GM23338 (cell line): ENCODE data around the gene BCL11B. TPM values are rescaled to one million over a fixed set of nuclear protein-coding genes. Genes with fewer than 3 reads are reported as not detected.

ENCODE experiments used
- ATAC-seq: fragments of 200-7000 bp; cut with Tn5 transposase; 3 replicates; pipeline ENCODE4 v1.9.1; 2020
- DNase-seq: peaks from one replicate; pipeline ENCODE4 v3.0.0-alpha.2; 2015; ENCODE audit warnings: low spot score
- H2AFZ ChIP-seq: fragments of 200-600 bp; sonication (generic); 2 replicates; pipeline ENCODE4 v1.8.0; 2016; ENCODE audit warnings: antibody characterized with exemption, mild to moderate bottlenecking, moderate library complexity
- H3F3A ChIP-seq: fragments of 200-600 bp; sonication (generic); replicated peaks from 2 replicates; pipeline ENCODE4 v1.8.0; 2017; ENCODE audit warnings: antibody characterized with exemption, mixed run types, low read depth
- H3K27ac ChIP-seq: fragments of 200-600 bp; sonication (generic); 2 replicates; pipeline ENCODE4 v1.6.1; 2016; ENCODE audit warnings: low read depth
- H3K27me3 ChIP-seq: fragments of 200-600 bp; sonication (generic); 2 replicates; pipeline ENCODE4 v1.8.0; 2016; ENCODE audit warnings: mild to moderate bottlenecking, mixed run types, moderate library complexity; ENCODE audit not compliant: insufficient read depth
- H3K36me3 ChIP-seq: fragments of 200-600 bp; sonication (generic); 2 replicates; pipeline ENCODE4 v1.8.0; 2016; ENCODE audit warnings: mild to moderate bottlenecking; ENCODE audit not compliant: insufficient read depth
- H3K4me1 ChIP-seq: fragments of 200-600 bp; sonication (generic); 2 replicates; pipeline ENCODE4 v1.8.0; 2016; ENCODE audit warnings: mild to moderate bottlenecking, moderate library complexity; ENCODE audit not compliant: insufficient read depth
- H3K4me2 ChIP-seq: fragments of 200-600 bp; sonication (generic); 2 replicates; pipeline ENCODE4 v1.7.1; 2017; ENCODE audit warnings: mixed run types
- H3K4me3 ChIP-seq: fragments of 200-600 bp; sonication (generic); 2 replicates; pipeline ENCODE4 v1.6.1; 2016; ENCODE audit warnings: mixed run types
- H3K79me2 ChIP-seq: fragments of 200-600 bp; sonication (generic); replicated peaks from 2 replicates; pipeline ENCODE4 v1.8.0; 2017; ENCODE audit warnings: mild to moderate bottlenecking; ENCODE audit not compliant: insufficient read depth
- H3K9me2 ChIP-seq: fragments of 200-600 bp; sonication (generic); 2 replicates; pipeline ENCODE4 v1.8.0; 2017; ENCODE audit not compliant: insufficient read depth
- H4K20me1 ChIP-seq: fragments of 200-600 bp; sonication (generic); replicated peaks from 2 replicates; pipeline ENCODE4 v1.8.0; 2017; ENCODE audit warnings: mild to moderate bottlenecking; ENCODE audit not compliant: insufficient read depth
- H3K27ac Mint-ChIP-seq: 2 replicates; pipeline ENCODE4 v1.8.0; 2020; ENCODE audit warnings: inconsistent platforms, mild to moderate bottlenecking, moderate library complexity, mixed read lengths
- H3K27me3 Mint-ChIP-seq: 3 replicates; pipeline ENCODE4 v1.8.0; 2022; ENCODE audit warnings: low read depth, mild to moderate bottlenecking, moderate library complexity, mixed read lengths, inconsistent platforms; ENCODE audit not compliant: insufficient read depth, poor library complexity
- H3K36me3 Mint-ChIP-seq: 3 replicates; pipeline ENCODE4 v1.8.0; 2021; ENCODE audit warnings: low read depth, mild to moderate bottlenecking, inconsistent platforms, moderate library complexity, mixed read lengths
- H3K4me1 Mint-ChIP-seq: 3 replicates; pipeline ENCODE4 v1.8.0; 2020; ENCODE audit warnings: mild to moderate bottlenecking, inconsistent platforms, mixed read lengths
- H3K4me3 Mint-ChIP-seq: 3 replicates; pipeline ENCODE4 v1.8.0; 2021; ENCODE audit warnings: moderate library complexity, mild to moderate bottlenecking, inconsistent platforms, mixed read lengths
- H3K9me3 Mint-ChIP-seq: 3 replicates; pipeline ENCODE4 v1.8.0; 2020; ENCODE audit warnings: moderate library complexity, mild to moderate bottlenecking, inconsistent platforms, mixed read lengths
- CREB1 ChIP-seq: fragments of 250-450 bp; sonication (Bioruptor Pico); IDR thresholded peaks from 2 replicates; pipeline ENCODE4 v1.5.0; 2020; ENCODE audit warnings: low read depth, mild to moderate bottlenecking, moderate library complexity
- POLR2AphosphoS5 ChIP-seq: IDR thresholded peaks from 2 replicates; pipeline ENCODE4 v1.6.1; 2016; ENCODE audit warnings: antibody characterized with exemption, low read depth
- REST ChIP-seq: IDR thresholded peaks from one replicate; pipeline ENCODE4 v1.6.1; 2018; ENCODE audit warnings: antibody characterized with exemption; ENCODE audit not compliant: unreplicated experiment
- ZNF114 ChIP-seq: fragments of 250-450 bp; sonication (Bioruptor Pico); IDR thresholded peaks from 2 replicates; pipeline ENCODE4 v1.5.0; 2020; ENCODE audit warnings: mild to moderate bottlenecking, moderate library complexity
- ZNF331 ChIP-seq: fragments of 250-450 bp; sonication (Bioruptor Pico); IDR thresholded peaks from 2 replicates; pipeline ENCODE4 v1.5.0; 2020; ENCODE audit warnings: low read depth, mild to moderate bottlenecking, moderate library complexity
- polyA plus RNA-seq: library from polyadenylated mRNA; unstranded; fragments of >200 nt; fragmentation: Nextera tagmentation; extraction: Ambion mirVana; gene quantifications from 2 replicates; pipeline ENCODE4 v1.2.1, GENCODE V29; 2016
- total RNA-seq: library from RNA; depleted of rRNA; stranded (reverse); fragments of >200 nt; shearing (Covaris generic); gene quantifications from 2 replicates; pipeline ENCODE4 v1.2.3, GENCODE V29; 2014
- TF ChIP-seq, protein P1 (sequence below), 2 experiments: fragments of 200-600 bp in 1 of 2; sonication (generic) in 1 of 2; conservative IDR thresholded peaks; 2 replicates each; pipeline versions ENCODE4 v1.5.1 to v1.6.1; 2016 to 2017; ENCODE audit warnings: antibody characterized with exemption in 2 of 2, low read depth in 2 of 2, mild to moderate bottlenecking in 2 of 2, moderate library complexity in 1 of 2

The BCL11B gene
- total and polyA plus RNA-seq, 2 experiments from 2014 or later: 2.4 to 6.7 TPM

DNA sequence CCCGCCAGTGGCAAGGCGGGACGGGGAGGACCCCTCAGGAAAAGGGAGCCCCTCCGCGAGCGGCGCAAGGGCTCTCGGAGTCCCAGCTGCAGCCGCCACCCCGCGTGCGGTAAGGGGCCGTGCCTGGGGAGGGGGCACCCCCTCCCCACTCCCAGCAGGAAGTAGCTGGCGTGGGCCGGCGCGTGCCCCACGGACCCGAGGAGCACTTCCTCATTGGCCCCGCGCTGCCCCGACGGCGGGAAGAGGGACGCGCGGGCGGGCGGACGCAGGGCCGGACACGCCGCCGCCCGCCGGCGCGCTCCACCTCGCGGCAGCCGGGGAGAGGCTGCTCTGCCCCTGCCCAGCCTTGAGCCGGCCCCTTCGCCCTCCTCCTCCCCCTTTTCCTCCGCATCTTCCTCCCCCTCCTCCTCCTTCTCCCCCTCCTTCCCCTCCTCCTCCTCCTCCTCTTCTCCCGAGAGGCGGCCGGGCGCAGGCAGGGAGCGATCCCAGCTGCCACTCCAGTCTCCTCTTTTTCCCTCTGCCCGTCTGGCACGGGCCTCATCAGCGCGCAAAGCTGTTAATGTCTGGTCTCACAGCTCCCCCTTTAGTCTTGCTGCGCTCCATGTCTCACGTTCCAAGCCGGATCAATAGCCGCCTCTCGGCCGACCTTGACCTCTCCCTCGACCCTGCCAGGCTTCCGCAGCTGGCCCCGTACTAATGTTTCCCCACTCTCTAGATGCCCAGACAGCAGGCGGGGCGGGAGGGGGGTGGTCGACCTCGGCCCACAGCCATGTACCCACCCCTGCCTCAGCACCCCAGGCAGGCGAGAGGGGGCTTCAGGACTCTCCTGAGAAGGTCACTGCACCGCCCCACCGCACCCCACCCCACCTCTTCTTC is 2.6 kb upstream of the BCL11B start:
- Histone ChIP-seq H3K27ac (no peak overlapping the region), H2AFZ (peak overlapping the region; percentile 88), H3K79me2 (peaks cover 11% of the 10 kb centered on the region), H3K4me3 (peak overlapping the region; percentile 79), H3K27me3 (no peaks in the 10 kb centered on the region), H3K9me2 (no peaks in the 10 kb centered on the region), H3K4me1 (peaks cover 43% of the 10 kb centered on the region), H3K36me3 (no peaks in the 10 kb centered on the region), H3F3A (peaks cover 9% of the 10 kb centered on the region; the same call in 1 of the 2 replicates), H3K4me2 (peak overlapping the region; percentile 88), H4K20me1 (no peaks in the 10 kb centered on the region)
- no peaks in the 10 kb centered on the region; the same call in 2 of the 3 replicates for H3K36me3 Mint-ChIP-seq
- ATAC-seq: peak; percentile 56
- peaks cover 34% of the 10 kb centered on the region for H3K4me1 Mint-ChIP-seq
- peaks cover 3% of the 10 kb centered on the region; the same call in 2 of the 3 replicates for H3K9me3 Mint-ChIP-seq
- H3K27me3 Mint-ChIP-seq: peaks cover 22% of the 10 kb centered on the region
- H3K4me3 Mint-ChIP-seq: peak overlapping the region; percentile 78
- peak; percentile 96 for DNase-seq
- no peak overlapping the region for H3K27ac Mint-ChIP-seq
- TF ChIP-seq, protein P1, sequence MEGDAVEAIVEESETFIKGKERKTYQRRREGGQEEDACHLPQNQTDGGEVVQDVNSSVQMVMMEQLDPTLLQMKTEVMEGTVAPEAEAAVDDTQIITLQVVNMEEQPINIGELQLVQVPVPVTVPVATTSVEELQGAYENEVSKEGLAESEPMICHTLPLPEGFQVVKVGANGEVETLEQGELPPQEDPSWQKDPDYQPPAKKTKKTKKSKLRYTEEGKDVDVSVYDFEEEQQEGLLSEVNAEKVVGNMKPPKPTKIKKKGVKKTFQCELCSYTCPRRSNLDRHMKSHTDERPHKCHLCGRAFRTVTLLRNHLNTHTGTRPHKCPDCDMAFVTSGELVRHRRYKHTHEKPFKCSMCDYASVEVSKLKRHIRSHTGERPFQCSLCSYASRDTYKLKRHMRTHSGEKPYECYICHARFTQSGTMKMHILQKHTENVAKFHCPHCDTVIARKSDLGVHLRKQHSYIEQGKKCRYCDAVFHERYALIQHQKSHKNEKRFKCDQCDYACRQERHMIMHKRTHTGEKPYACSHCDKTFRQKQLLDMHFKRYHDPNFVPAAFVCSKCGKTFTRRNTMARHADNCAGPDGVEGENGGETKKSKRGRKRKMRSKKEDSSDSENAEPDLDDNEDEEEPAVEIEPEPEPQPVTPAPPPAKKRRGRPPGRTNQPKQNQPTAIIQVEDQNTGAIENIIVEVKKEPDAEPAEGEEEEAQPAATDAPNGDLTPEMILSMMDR (conservative IDR thresholded peaks at IDR 0.05; ENCODE audit: low read depth in 2 of 2): peak; percentile 44 to 82
- TF ChIP-seq ZNF114 (CRISPR knock-in tag): 0 out of 2 replicates have a peak, but pooled peaks have one; percentile 21
- peak; percentile 24; the same call in 1 of the 2 replicates for TF ChIP-seq POLR2AphosphoS5
- TF ChIP-seq REST: no peak
- 0 out of 2 replicates have a peak, but pooled peaks have one; percentile 7 for TF ChIP-seq CREB1 (CRISPR knock-in tag)

DNA sequence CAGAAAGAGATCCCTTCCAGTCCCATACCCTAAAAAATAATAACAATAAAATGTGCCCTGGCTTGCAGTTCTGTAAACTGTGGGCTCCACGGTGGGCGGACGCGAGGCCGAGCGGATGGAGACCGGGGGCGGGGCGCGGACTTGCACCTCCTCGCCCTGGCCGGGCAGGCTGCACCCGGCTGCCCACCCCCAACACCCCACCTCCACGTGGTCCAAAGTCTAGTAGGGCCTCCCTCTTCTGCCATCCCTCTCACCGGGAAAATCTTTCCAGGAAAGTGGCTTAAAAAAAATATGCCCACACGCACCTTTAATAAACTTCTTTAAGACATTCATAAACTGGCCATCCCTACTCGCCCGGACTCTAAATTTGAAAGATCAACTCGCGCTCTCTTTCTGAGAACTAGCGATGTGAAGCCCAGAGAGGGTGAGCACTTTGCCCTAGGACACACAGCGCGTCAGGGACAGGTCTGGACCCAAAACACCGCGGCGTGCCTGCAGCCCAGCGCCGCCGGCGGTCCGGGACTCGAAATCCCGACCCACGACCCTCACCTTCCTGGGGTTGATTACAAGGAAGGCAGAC is 1.9 kb upstream of the BCL11B start:
- Histone ChIP-seq H3K27ac (no peak overlapping the region), H3F3A (peaks cover 9% of the 10 kb centered on the region; the same call in 1 of the 2 replicates), H3K4me2 (peak overlapping the region; percentile 88), H4K20me1 (no peaks in the 10 kb centered on the region), H3K4me1 (peaks cover 43% of the 10 kb centered on the region), H3K9me2 (no peaks in the 10 kb centered on the region), H3K36me3 (no peaks in the 10 kb centered on the region), H3K27me3 (peaks cover 4% of the 10 kb centered on the region; the same call in 1 of the 2 replicates), H3K4me3 (peak overlapping the region; percentile 79), H2AFZ (peak overlapping the region; percentile 90), H3K79me2 (peaks cover 19% of the 10 kb centered on the region)
- DNase-seq (peak; percentile 42), ATAC-seq (no peak; the same call in 2 of the 3 replicates)
- peak overlapping the region; percentile 78 for H3K4me3 Mint-ChIP-seq
- H3K27me3 Mint-ChIP-seq: peaks cover 26% of the 10 kb centered on the region
- H3K27ac Mint-ChIP-seq: no peak overlapping the region
- no peak for TF ChIP-seq ZNF331 (CRISPR knock-in tag)
- TF ChIP-seq POLR2AphosphoS5: peak; percentile 1; the same call in 1 of the 2 replicates
- peaks cover 3% of the 10 kb centered on the region; the same call in 2 of the 3 replicates for H3K9me3 Mint-ChIP-seq
- H3K36me3 Mint-ChIP-seq: no peaks in the 10 kb centered on the region; the same call in 2 of the 3 replicates
- peaks cover 34% of the 10 kb centered on the region for H3K4me1 Mint-ChIP-seq
